Endothelial cell of umbilical vein (primary cell): ENCODE results near the gene PCDH19. TPM values are rescaled to one million over a fixed set of nuclear protein-coding genes. Genes with fewer than 3 reads are reported as not detected.

Experiments
- BruUV-seq: library from RNA; stranded (reverse); fragments of 400-500 nt; replicated peaks from 2 replicates; lab custom pipeline; 2021; lab: Mats Ljungman, UMichigan
- CTCF ChIA-PET: fragments of 300-600, 350-600 bp; sonication (Branson Sonifier 250); formaldehyde crosslinking; loops from one replicate; lab custom pipeline; 2021; ENCODE audit warnings: antibody characterized with exemption, inconsistent platforms; lab: Charles Lee
- POLR2A ChIA-PET: fragments of 300-600, 350-600 bp; sonication (Branson Sonifier 250); formaldehyde crosslinking; loops from one replicate; lab custom pipeline; 2021; ENCODE audit warnings: antibody characterized with exemption, inconsistent platforms; lab: Charles Lee
- DNase-seq: peaks from one replicate; pipeline ENCODE4 v3.0.0-alpha.2; 2011; ENCODE audit warnings: low read depth, low spot score
- FAIRE-seq: peaks from 2 replicates; lab custom pipeline; 2011; peaks lifted over from hg19 to GRCh38; lab: Jason Lieb, UNC
- H2AFZ ChIP-seq: 2 replicates; pipeline ENCODE4 v1.6.0; 2012; ENCODE audit warnings: low read depth, low read length, control low read depth, inconsistent platforms
- H3K27ac ChIP-seq: 2 replicates; pipeline ENCODE4 v1.5.1; 2011; ENCODE audit warnings: low read depth, mild to moderate bottlenecking, control low read depth, low read length, moderate library complexity; ENCODE audit not compliant: insufficient read depth
- H3K27me3 ChIP-seq, 2 experiments: 2 replicates each; pipeline versions ENCODE4 v1.6.0 to v1.6.1; 2011; ENCODE audit warnings: low read length in 2 of 2, mixed read lengths in 1 of 2; ENCODE audit not compliant: control insufficient read depth in 2 of 2, insufficient read depth in 2 of 2
- H3K36me3 ChIP-seq, 2 experiments: 2 replicates in 1 of 2; 3 replicates in 1 of 2; pipeline ENCODE4 v1.5.1; 2011; ENCODE audit warnings: low read length in 2 of 2, mild to moderate bottlenecking in 1 of 2, moderate library complexity in 1 of 2; ENCODE audit not compliant: control insufficient read depth in 2 of 2, insufficient read depth in 2 of 2; ENCODE audit errors: extremely low read depth in 1 of 2
- H3K4me1 ChIP-seq: 3 replicates; pipeline ENCODE4 v1.5.1; 2011; ENCODE audit warnings: mild to moderate bottlenecking, low read length; ENCODE audit not compliant: control insufficient read depth, insufficient read depth; ENCODE audit errors: extremely low read depth
- H3K4me2 ChIP-seq: 2 replicates; pipeline ENCODE4 v1.6.1; 2011; ENCODE audit warnings: low read length, control low read depth, mixed read lengths; ENCODE audit not compliant: insufficient read depth
- H3K4me3 ChIP-seq, 3 experiments: fragments of 200-600 bp in 1 of 3; sonication (generic), shearing (Covaris generic) in 1 of 3; replicated peaks in 1 of 3; 2 replicates each; pipeline ENCODE4 v1.5.1; 2011 to 2016; ENCODE audit warnings: control low read depth in 3 of 3, low read length in 3 of 3, mild to moderate bottlenecking in 2 of 3, inconsistent platforms in 1 of 3, low read depth in 1 of 3, moderate library complexity in 1 of 3; ENCODE audit not compliant: insufficient read depth in 1 of 3
- H3K79me2 ChIP-seq: 2 replicates; pipeline ENCODE4 v1.6.0; 2012; ENCODE audit warnings: low read length, inconsistent platforms; ENCODE audit not compliant: control insufficient read depth, insufficient read depth
- H3K9ac ChIP-seq: replicated peaks from 2 replicates; pipeline ENCODE3; 2011; ENCODE audit warnings: low read length, control low read depth; ENCODE audit not compliant: insufficient read depth; ENCODE audit errors: extremely low read depth
- H3K9me1 ChIP-seq: replicated peaks from 3 replicates; pipeline ENCODE4 v1.6.0; 2011; ENCODE audit warnings: mild to moderate bottlenecking, low read length; ENCODE audit not compliant: control insufficient read depth, insufficient read depth; ENCODE audit errors: extremely low read depth
- H3K9me3 ChIP-seq: replicated peaks from 2 replicates; pipeline ENCODE4 v1.5.1; 2012; ENCODE audit warnings: low read length, inconsistent platforms; ENCODE audit not compliant: control insufficient read depth, insufficient read depth
- H4K20me1 ChIP-seq: replicated peaks from 2 replicates; pipeline ENCODE3; 2011; ENCODE audit warnings: mild to moderate bottlenecking, low read length; ENCODE audit not compliant: control insufficient read depth, insufficient read depth; ENCODE audit errors: extremely low read depth
- CTCF ChIP-seq, 2 donors: IDR thresholded peaks; 1 replicate in 1 of 2; 2 replicates in 1 of 2; pipeline ENCODE4 v1.5.1; 2011; ENCODE audit warnings: low read length in 2 of 2, mild to moderate bottlenecking in 2 of 2, moderate library complexity in 2 of 2, control low read depth in 1 of 2, inconsistent platforms in 1 of 2, low read depth in 1 of 2; ENCODE audit not compliant: insufficient read depth in 1 of 2; ENCODE audit errors: extremely low read depth in 1 of 2
- EZH2 ChIP-seq: IDR thresholded peaks from 2 replicates; pipeline ENCODE4 v1.6.1; 2012; ENCODE audit warnings: borderline replicate concordance, low read depth, mild to moderate bottlenecking, moderate library complexity, low read length, inconsistent platforms; ENCODE audit not compliant: severe bottlenecking
- FOS ChIP-seq: IDR thresholded peaks from 2 replicates; pipeline ENCODE4 v1.6.1; 2011; ENCODE audit warnings: mild to moderate bottlenecking, low read length, moderate library complexity, borderline replicate concordance; ENCODE audit not compliant: insufficient read depth
- GATA2 ChIP-seq: IDR thresholded peaks from 2 replicates; pipeline ENCODE4 v1.7.0; 2011; ENCODE audit warnings: low read depth, mild to moderate bottlenecking, moderate library complexity, mixed read lengths, low read length; ENCODE audit not compliant: insufficient read length, insufficient read depth
- JUN ChIP-seq: IDR thresholded peaks from 2 replicates; pipeline ENCODE4 v1.6.1; 2011; ENCODE audit warnings: borderline replicate concordance, low read depth; ENCODE audit not compliant: insufficient read length, insufficient read depth
- MAX ChIP-seq: IDR thresholded peaks from 2 replicates; pipeline ENCODE4 v1.6.1; 2011; ENCODE audit not compliant: insufficient read depth, insufficient read length
- MYC ChIP-seq: IDR thresholded peaks from one replicate; pipeline ENCODE4 v1.6.1; 2011; ENCODE audit warnings: mild to moderate bottlenecking, low read depth, low read length
- POLR2A ChIP-seq: IDR thresholded peaks from 2 replicates; pipeline ENCODE4 v1.6.1; 2012; ENCODE audit warnings: low read depth, mild to moderate bottlenecking, control low read depth, low read length
- POLR2AphosphoS5 ChIP-seq: IDR thresholded peaks from 2 replicates; pipeline ENCODE4 v1.6.1; 2012; ENCODE audit warnings: low read depth, mild to moderate bottlenecking, control low read depth, low read length, moderate library complexity; ENCODE audit not compliant: insufficient read depth
- dilution Hi-C: fragments of 300-500 bp; cut with MboI; formaldehyde crosslinking; loops from one replicate; pipeline ENCODE4 v1.15.0; 2019; ENCODE audit warnings: low sequenced_read_pairs; ENCODE audit not compliant: extremely low pct_ligation_motif_present
- intact Hi-C: fragments of 100-400 bp; cut with micrococcal nuclease; formaldehyde crosslinking; loops from one replicate; pipeline ENCODE4 v1.10.0; 2022
- polyA plus RNA-seq, 4 experiments: library from polyadenylated mRNA; depleted of rRNA in 3 of 4; stranded (reverse) in 3 of 4; unstranded in 1 of 4; fragments of >200 nt; gene quantifications; 2 replicates each; pipeline versions ENCODE4 v1.2.1 to v1.2.3, GENCODE V29; 2011 to 2012; ENCODE audit warnings: missing spikeins in 1 of 4
- total RNA-seq: library from RNA; stranded (reverse); gene quantifications from 2 replicates; pipeline ENCODE4 v1.2.3, GENCODE V29; 2021

The PCDH19 gene
- total and polyA plus RNA-seq, 2 donors (not counting 3 experiments of a cell fraction or from before 2014, with no cell fraction given) = 1.2 to 4.3 TPM

- H3K9me3 ChIP-seq = no peaks in the 10 kb centered on the region
- no peaks in the 10 kb centered on the region for H3K9me1 ChIP-seq
- CTCF ChIA-PET = no interaction called here
- no peak overlapping the region for H3K4me2 ChIP-seq
- no peaks in the 10 kb centered on the region for H3K4me1 ChIP-seq
- BruUV-seq = no TSS peak
- no peak overlapping the region for H3K27ac ChIP-seq
- H3K36me3 ChIP-seq = no peaks in the 10 kb centered on the region
- TF ChIP-seq MYC (no peak), JUN (no peak), EZH2 (no peak), POLR2AphosphoS5 (no peak), CTCF (IDR thresholded peaks at IDR 0.05; ENCODE audit: extremely low read depth in 1 of 2, insufficient read depth in 1 of 2, low read depth in 1 of 2, low read length in 2 of 2) (no peak), MAX (no peak), FOS (no peak), GATA2 (no peak), POLR2A (no peak)
- DNase-seq = no peak
- intact Hi-C loops = no loop called here
- H3K4me3 ChIP-seq = no peak overlapping the region
- H2AFZ ChIP-seq = no peak overlapping the region
- H3K9ac ChIP-seq = no peak overlapping the region
- H3K79me2 ChIP-seq = no peaks in the 10 kb centered on the region
- H4K20me1 ChIP-seq = no peaks in the 10 kb centered on the region
- POLR2A ChIA-PET = no interaction called here
- FAIRE-seq = peak; percentile 12
- H3K27me3 ChIP-seq = no peaks in the 10 kb centered on the region
- dilution Hi-C loops = no loop called here
Measured at GRCh38 chrX:100341142-100341510, 68.9 kb downstream of the PCDH19 start.
